Measurements from ENCODE around the gene EPHB2.

DNA sequence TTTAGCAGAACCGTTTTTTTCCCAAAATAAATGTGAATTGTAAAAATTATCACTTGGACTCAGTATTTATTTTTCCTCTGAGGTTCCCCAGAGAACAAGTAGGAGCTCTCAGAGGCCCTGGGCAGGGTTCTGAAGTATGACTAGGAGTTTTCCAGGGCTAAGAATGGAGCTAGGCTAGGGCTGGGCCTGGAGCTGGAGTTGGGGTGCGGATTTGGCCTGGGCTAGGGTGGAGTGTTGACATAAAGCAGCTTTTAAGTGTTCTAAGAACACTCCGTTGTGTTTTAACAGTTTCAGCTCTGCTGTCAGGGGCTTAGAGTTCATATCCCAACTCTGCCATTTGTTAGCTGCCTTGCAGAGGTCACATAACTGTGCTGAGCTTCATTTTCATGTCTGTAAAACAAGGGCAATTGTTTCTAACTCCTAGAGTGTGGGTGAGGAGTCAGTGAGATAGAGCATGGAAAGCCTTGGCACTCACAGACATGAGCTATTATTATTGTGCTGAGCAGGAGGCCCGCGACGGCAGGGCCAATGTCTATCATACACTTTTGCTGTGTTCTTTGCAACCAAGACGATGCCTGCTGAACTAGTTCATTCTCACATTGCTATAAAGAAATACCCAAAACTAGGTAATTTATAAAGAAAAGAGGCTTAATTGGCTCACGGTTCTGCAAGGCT is 210.9 kb downstream of the EPHB2 start:
- no peak for TF ChIP-seq SP1 (IDR thresholded peaks at IDR 0.05)
- TF ChIP-seq SP1 (CRISPR knock-in tag; IDR thresholded peaks at IDR 0.05): no peak
- TF ChIP-seq RCOR2 (CRISPR knock-in tag; IDR thresholded peaks at IDR 0.05): no peak
- TF ChIP-seq CENPX (CRISPR knock-in tag; IDR thresholded peaks at IDR 0.05): no peak
- TF ChIP-seq, protein P1, sequence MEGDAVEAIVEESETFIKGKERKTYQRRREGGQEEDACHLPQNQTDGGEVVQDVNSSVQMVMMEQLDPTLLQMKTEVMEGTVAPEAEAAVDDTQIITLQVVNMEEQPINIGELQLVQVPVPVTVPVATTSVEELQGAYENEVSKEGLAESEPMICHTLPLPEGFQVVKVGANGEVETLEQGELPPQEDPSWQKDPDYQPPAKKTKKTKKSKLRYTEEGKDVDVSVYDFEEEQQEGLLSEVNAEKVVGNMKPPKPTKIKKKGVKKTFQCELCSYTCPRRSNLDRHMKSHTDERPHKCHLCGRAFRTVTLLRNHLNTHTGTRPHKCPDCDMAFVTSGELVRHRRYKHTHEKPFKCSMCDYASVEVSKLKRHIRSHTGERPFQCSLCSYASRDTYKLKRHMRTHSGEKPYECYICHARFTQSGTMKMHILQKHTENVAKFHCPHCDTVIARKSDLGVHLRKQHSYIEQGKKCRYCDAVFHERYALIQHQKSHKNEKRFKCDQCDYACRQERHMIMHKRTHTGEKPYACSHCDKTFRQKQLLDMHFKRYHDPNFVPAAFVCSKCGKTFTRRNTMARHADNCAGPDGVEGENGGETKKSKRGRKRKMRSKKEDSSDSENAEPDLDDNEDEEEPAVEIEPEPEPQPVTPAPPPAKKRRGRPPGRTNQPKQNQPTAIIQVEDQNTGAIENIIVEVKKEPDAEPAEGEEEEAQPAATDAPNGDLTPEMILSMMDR (CRISPR knock-in tag; IDR thresholded peaks at IDR 0.05): no peak
- TF ChIP-seq NFATC3 (CRISPR knock-in tag; IDR thresholded peaks at IDR 0.05): no peak
- TF ChIP-seq SRF (IDR thresholded peaks at IDR 0.05; ENCODE audit: low read depth, low read length): no peak

All from HepG2 (cell line).